ENCODE data around the gene MPL. TPM values are rescaled to one million over a fixed set of nuclear protein-coding genes. Genes with fewer than 3 reads are reported as not detected.

The MPL gene
- total and polyA plus RNA-seq, 2 of the 13 experiments (the other 11 are each of a cell fraction or from before 2014, with no cell fraction given) = not detected

DNA sequence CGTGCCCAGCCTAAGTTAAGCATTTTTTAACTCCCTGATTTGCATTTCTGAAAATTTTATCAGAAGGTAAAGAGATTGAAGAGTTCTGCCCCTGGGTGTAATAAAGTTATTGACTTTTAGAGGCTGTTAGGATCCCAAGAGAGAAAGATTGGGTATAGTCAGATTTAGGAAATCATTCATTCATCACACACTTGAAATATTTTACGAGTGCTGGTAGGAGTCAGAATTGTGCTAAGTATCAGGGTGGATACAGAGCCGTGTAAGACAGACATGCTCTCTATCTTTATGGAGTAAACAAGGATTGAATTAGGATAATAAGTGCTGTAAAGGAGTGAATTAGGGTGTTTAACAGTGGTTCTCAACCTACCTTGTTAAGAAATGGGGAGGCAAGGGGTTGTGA is 55.1 kb downstream of the MPL start:
- FAIRE-seq = no peak
- TF ChIP-seq KLF16 (CRISPR knock-in tag; IDR thresholded peaks at IDR 0.05) = no peak
- no peak for TF ChIP-seq PBX2 (CRISPR knock-in tag; IDR thresholded peaks at IDR 0.05)
- TF ChIP-seq ARID2 (CRISPR knock-in tag; IDR thresholded peaks at IDR 0.05; ENCODE audit: borderline replicate concordance) = no peak
- no peak for TF ChIP-seq CBX1 (IDR thresholded peaks at IDR 0.05; ENCODE audit: low read depth)
- no peak for TF ChIP-seq NR3C1 (CRISPR knock-in tag; IDR thresholded peaks at IDR 0.05)
- no peak for TF ChIP-seq CEBPZ (IDR thresholded peaks at IDR 0.05; ENCODE audit: low read length)
- intact Hi-C loops (cut with micrococcal nuclease; ENCODE audit: unreplicated experiment) = no loop called here

More for the DNA sequence above, 55.1 kb downstream of the MPL start:
- DNase-seq (ENCODE audit: low spot score) (no peak), ATAC-seq (no peak)
- Histone ChIP-seq H4K20me1 (ENCODE audit: insufficient read depth, low read length) (no peaks in the 10 kb centered on the region), H3K27ac (ENCODE audit: extremely low read length, insufficient read depth, low read length) (no peak overlapping the region), H2AFZ (ENCODE audit: low read length) (no peak overlapping the region), H3K27me3 (ENCODE audit: control insufficient read depth in 1 of 2, insufficient read depth in 2 of 2, low read length in 2 of 2) (peaks cover 0 to 3% of the 10 kb centered on the region in 2 experiments; a peak in 1 of 5 replicates), H3K9me3 (ENCODE audit: low read length) (no peaks in the 10 kb centered on the region), H3K36me3 (replicated peaks in 1 of 2; ENCODE audit: control insufficient read depth in 1 of 2, insufficient read depth in 2 of 2, low read length in 2 of 2) (peaks cover 0 to 2% of the 10 kb centered on the region in 2 experiments; a peak in 1 of 5 replicates), H3K4me2 (ENCODE audit: low read depth, low read length) (no peak overlapping the region), H3K4me3 (replicated peaks in 1 of 3; ENCODE audit: insufficient read depth in 1 of 3, low read depth in 2 of 3, low read length in 3 of 3) (no peak overlapping the region), H3K79me2 (ENCODE audit: insufficient read depth, low read length) (peaks cover 27% of the 10 kb centered on the region), H3K9ac (ENCODE audit: insufficient read depth, low read depth, low read length) (no peak overlapping the region), H3K4me1 (ENCODE audit: insufficient read depth, low read length) (peaks cover 22% of the 10 kb centered on the region)
- whole genome bisulfite sequencing (ENCODE audit: low lambda C conversion rate) = 91% methylated on average over 3 of the region's 3 CpGs
- BruUV-seq (replicated peaks) = no TSS peak
- in situ Hi-C loops (cut with HindIII; ENCODE audit: extremely low pct_ligation_motif_present, low pct_unique_long_range_greater_than_20kb) = no loop called here
- ChIA-PET CTCF (ENCODE audit: low intra/inter-chr PET ratio, low total read pairs) (no interaction called here), POLR2A (no interaction called here)

Measured in HepG2 (cell line).